GM12891 (cell line): Measurements from ENCODE around the gene TOB1.

Experiments
- POLR2A ChIP-seq: IDR thresholded peaks from 2 replicates; pipeline ENCODE4 v1.6.1; 2011; ENCODE audit warnings: low read depth, low read length, control low read depth
- POLR2AphosphoS5 ChIP-seq: IDR thresholded peaks from 2 replicates; pipeline ENCODE4 v1.6.1; 2011; ENCODE audit warnings: low read depth, low read length, control low read depth
- SPI1 ChIP-seq: IDR thresholded peaks from 2 replicates; pipeline ENCODE4 v1.6.1; 2011; ENCODE audit warnings: low read depth, low read length, control low read depth

DNA sequence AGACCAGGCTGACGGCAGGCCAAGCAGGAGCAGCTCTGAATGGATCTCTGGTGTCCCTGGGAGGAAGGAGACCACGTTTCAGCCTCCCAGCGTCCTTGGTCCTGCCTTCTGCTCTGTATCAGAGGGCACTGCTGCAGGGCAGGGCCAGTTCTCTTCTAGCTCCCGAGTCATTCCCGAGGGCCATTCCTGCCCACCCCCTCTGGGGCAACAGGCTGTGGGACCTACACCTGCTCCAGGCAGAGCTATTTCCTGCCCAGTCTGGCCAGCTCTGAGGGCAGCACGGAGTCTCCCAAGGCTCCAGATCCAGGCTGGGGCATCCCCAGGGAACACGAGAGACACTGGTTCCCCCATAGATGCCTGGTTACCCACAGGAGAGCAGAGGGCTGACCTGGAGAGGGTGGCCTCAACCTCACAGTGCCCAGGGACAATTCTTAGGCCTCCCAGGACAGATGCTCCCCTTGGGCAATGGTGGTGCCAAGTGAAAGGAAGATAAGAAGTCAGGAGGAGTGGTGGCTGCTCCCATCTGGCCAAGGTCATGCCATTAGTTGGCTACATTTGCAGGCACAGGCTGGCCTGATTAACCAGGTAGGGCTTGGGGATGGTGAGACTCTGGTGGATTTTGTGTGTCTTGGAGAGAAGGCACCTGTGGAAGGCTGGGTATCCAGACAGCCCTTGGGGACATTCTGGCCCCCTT is 28.7 kb downstream of the TOB1 start:
- TF ChIP-seq POLR2A: no peak
- no peak for TF ChIP-seq POLR2AphosphoS5
- TF ChIP-seq SPI1: no peak
